Measurements from ENCODE around the gene ZNF701. TPM values are rescaled to one million over a fixed set of nuclear protein-coding genes. Genes with fewer than 3 reads are reported as not detected.
"Not testable (repeated sequence)": the region's sequence is repeated elsewhere in the genome, so short reads cannot be mapped to it uniquely, and the experiment has no call there.

ZNF701 gene
- total RNA-seq, 1 donor from 2014 or later: 20.7 TPM

DNA sequence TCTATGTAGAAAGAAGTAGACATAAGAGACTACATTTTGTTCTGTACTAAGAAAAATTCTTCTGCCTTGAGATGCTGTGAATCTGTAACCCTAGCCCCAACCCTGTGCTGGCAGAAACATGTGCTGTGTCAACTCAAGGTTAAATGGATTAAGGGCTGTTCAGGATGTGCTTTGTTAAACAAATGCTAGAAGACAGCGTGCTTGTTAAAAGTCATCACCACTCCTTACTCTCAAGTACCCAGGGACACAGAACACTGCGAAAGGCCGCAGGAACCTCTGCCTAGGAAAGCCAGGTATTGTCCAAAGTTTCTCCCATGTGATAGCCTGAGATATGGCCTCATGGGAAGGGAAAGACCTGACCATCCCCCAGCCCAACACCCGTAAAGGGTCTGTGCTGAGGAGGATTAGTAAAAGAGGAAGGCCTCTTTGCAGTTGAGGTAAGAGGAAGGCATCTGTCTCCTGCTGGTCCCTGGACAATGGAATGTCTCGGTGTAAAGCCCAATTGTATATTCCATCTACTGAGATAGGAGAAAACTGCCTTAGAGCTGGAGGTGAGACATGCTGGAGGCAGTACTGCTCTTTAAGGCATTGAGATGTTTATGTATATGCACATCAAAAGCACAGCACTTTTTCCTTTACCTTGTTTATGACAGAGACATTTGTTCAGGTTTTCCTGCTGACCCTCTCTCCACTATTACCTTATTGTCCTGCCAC, 11.2 kb upstream of the ZNF701 start:
- intact Hi-C loops (cut with DNase I); DNase-seq (ENCODE audit: low spot score): not testable (repeated sequence)

DNA sequence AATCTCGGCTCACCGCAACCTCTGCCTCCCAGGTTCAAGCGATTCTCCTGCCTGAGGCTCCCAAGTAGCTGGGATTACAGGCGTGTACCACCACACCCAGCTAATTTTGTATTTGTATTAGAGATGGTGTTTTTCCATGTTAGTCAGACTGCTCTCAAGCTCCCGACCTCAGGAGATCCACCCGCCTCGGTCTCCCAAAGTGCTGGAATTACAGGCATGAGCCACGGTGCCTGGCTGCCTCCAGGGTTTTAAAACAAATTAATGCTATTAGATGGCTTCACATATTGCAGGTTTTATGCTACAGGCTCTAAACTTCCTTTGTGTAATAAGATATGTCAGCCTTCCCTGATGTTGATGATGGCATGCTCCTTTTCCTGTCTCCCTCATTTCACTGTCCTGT, 8.5 kb upstream of the ZNF701 start:
- DNase-seq (ENCODE audit: low spot score); intact Hi-C loops (cut with DNase I): not testable (repeated sequence)

DNA sequence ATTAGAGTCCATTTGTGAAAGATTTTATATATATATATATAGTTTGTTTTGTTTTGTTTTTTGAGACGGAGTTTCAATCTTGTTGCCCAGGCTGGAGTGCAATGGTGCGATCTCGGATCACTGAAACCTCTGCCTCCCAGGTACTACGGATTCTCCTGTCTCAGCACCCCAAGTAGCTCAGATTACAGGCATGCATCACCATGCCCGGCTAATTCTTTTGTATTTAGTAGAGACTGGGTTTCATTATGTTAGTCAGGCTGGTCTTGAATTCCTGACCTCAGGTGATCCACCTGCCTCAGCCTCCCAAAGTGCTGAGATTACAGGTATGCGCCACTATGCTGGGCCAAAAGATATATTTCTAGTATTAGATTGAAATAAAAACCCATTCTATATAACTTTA, 4.0 kb upstream of the ZNF701 start:
- intact Hi-C loops (cut with DNase I): no loop called here
- DNase-seq (ENCODE audit: low spot score): no peak

DNA sequence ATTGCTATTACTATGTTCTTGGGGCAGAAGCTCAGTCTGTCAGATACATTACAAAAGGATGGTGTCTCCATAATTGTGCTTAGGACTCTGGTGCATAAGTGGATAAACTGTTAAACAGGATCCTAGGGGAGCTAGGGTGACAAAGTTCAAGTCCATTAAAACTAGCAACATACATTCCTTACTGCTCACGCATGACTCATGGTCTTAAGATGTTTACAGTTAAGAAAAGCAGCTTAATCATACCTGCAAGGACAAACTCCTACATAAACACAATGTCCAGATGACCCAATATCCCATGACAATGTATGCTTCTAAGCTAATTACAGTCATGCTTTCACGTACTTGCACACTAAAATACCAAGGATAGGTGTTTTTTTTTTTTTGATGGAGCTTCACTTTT, 3.5 kb upstream of the ZNF701 start:
- intact Hi-C loops (cut with DNase I): no loop called here
- no peak for DNase-seq (ENCODE audit: low spot score)

DNA sequence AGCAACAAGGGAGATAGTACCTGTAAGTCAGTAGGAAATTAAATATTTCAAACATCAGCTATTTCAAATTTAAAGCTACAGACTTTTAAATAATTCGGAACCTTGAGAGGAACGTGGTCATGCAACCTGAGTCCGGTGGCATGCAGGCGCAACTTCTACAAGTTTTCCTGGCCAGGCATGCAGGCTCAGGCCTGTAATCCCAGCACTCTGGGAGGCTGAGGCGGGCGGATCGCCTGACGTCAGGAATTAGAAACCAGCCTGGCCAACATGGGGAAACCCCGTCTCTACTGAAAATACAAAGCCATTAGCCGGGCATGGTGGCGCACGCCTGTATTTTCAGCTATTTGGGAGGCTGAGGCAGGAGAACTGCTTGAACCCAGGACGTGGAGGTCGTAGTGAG, 2.2 kb upstream of the ZNF701 start:
- intact Hi-C loops (cut with DNase I): no loop called here
- no peak for DNase-seq (ENCODE audit: low spot score)

DNA sequence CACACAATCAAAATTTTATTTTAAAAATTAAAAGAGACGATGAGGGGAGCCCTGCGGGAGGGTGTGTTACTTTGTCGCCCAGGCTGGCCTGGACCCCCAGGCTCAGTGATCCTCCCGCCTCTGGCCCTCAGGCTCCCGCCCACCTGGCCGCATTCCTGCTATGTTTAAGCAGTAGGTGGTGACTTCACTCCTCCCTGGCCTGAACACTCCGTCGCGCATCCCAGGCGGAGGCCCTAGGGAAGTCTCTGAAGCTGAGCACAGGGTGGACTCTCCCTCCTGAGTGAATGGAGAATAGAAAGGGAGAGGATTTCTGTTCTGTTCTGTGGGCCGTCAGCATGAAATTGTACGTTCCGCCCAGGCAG, 468 bp upstream of the ZNF701 start:
- intact Hi-C loops (cut with DNase I); DNase-seq (ENCODE audit: low spot score): not testable (repeated sequence)

DNA sequence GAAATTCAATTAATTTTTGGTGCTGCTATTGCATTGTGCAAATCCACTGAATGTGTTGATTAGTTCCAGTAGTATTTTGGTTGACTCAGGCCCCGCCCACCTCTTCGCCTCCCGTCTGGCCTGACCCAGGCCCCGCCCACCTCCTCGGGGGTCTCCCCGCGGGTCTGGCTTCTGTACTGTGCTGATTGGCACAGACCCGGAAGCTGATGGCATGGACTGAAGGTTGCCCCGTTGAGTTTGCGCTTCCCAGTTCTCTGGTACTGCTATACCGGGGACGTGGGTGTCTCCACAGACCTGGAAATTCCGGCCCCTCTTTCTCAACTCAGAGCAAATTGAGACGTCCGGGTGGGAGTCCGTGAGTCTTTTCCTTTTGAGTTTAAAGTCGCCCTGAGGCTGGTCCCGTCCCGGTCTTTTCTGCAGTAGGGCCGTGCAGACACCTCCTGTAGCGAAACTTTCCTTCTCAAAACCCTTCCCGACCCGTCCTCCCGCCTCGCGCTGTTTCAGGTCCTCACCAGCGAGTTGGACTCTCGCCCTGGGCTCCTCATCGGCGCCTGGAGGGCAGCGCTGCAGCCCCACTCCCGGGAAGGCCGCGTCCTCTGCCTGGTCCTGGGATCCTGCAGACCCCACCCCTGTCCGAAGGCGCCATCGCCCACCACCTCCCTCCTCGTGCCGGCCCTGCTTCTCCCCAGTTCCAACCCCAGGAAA, 14.8 kb downstream of the ZNF701 start:
- intact Hi-C loops (cut with DNase I): no loop called here
- DNase-seq (ENCODE audit: low spot score): no peak

DNA sequence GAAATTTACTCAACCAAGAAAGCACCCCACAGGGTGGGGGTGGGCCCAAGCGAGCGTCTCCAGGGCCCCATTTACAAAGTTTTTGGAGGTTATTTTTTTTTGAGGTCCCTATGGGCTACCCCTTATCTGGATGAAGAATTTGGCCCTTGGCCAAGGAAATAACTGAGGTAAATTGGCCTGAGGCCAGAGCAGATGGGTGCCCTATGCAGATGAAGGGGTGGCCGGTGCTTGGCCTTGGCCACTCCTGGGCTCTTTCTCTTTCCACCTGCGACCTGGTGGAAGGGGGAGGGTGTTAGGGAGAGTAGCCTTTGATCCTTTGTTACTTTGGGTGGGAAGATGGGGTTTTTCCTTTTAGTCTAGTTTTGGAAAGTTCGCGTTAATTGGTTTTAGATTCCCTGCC, 15.5 kb downstream of the ZNF701 start:
- intact Hi-C loops (cut with DNase I): no loop called here

DNA sequence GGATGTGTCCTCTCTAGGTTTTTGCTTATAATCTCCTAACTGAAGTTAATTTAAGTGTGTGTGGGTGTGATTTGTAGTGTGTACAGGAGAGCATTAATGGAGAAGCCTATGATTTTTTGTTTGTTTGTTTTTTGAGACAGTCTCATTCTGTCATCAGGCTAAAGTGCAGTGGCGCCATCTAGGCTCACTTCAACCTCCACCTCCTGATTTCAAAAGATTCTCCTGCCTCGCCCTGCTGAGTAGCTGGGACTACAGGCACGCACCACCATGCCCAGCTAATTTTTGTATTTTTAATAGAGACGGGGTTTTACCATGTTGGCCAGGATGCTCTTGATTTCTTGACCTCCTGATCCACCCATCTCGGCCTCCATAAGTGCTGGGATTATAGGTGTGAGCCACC, 20.6 kb downstream of the ZNF701 start:
- intact Hi-C loops (cut with DNase I): no loop called here
- DNase-seq (ENCODE audit: low spot score): no peak

More for the DNA sequence above, 15.5 kb downstream of the ZNF701 start:
- DNase-seq (ENCODE audit: low spot score): no peak

DNA sequence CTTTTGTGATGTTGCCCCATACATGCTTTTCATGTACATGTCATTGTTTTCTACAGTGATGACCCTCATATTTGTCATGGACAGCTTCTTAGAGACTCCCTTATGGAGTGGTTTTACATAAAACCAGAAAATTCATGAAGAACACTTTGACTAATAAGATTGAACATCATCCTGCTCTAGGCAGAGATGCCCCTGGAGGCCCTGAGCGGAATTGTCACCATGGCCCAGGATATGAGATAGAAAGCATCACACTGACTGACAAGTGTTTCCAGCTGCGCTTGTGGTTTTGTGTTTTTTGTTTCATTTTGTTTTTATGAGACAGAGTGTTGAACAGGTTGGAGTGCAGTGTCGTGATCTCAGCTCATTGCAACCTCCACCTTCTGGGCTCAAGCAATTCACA, 22.2 kb downstream of the ZNF701 start:
- DNase-seq (ENCODE audit: low spot score): no peak
- intact Hi-C loops (cut with DNase I): no loop called here

DNA sequence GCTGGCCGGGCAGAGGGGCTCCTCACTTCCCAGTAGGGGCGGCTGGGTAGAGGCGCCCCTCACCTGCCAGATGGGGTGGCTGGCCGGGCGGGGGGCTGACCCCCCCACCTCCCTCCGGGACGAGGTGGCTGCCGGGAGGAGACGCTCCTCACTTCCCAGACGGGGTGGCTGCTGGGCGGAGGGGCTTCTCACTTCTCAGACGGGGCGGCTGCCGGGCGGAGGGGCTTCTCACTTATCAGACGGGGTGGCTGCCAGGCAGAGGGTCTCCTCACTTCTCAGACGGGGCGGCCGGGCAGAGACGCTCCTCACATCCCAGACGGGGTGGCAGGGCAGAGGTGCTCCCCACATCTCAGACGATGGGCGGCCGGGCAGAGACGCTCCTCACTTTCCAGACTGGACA, 23.4 kb downstream of the ZNF701 start:
- DNase-seq (ENCODE audit: low spot score); intact Hi-C loops (cut with DNase I): not testable (repeated sequence)

DNA sequence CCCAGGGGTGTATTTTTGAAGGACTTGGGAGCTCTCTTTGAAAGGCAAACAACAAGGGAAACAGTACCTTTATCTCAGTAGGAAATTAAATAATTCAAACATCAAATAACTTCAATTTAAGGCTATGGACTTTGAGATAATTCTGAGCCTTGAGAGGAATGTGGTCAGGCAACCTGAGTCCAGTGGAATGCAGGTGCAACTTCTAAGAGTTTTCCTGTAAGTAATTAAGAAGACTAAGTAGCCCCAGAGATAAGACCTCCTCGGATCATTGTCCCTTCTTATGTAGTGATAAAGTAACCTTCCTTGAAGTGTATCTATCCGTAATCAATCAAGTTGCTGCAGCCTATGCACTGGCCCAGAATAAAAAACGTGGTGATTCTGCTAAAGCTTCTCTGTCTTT, 29.2 kb downstream of the ZNF701 start:
- DNase-seq (ENCODE audit: low spot score): no peak
- intact Hi-C loops (cut with DNase I): no loop called here

DNA sequence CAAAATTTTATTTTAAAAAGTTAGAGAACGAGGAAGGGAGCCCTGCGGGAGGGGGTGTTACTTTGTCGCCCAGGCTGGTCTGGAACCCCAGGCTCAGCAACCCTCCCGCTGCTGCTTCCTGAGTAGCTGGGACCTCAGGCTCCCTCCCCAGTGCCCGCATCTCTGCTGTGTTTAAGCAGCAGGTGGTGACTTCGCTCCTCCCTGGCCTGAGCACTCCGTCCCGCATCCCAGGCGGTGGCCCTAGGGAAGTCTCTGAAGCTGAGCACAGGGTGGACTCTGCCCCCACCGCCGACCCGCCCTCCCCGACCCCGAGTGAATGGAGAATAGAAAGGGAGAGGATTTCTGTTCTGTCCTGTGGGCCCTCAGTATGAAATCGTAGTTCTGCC, 30.5 kb downstream of the ZNF701 start:
- no peak for DNase-seq (ENCODE audit: low spot score)
- intact Hi-C loops (cut with DNase I): loop anchor here (5.0 kb wide), 1 partner anchor 37 kb away; the partner anchor contains the start of gene ZNF83

DNA sequence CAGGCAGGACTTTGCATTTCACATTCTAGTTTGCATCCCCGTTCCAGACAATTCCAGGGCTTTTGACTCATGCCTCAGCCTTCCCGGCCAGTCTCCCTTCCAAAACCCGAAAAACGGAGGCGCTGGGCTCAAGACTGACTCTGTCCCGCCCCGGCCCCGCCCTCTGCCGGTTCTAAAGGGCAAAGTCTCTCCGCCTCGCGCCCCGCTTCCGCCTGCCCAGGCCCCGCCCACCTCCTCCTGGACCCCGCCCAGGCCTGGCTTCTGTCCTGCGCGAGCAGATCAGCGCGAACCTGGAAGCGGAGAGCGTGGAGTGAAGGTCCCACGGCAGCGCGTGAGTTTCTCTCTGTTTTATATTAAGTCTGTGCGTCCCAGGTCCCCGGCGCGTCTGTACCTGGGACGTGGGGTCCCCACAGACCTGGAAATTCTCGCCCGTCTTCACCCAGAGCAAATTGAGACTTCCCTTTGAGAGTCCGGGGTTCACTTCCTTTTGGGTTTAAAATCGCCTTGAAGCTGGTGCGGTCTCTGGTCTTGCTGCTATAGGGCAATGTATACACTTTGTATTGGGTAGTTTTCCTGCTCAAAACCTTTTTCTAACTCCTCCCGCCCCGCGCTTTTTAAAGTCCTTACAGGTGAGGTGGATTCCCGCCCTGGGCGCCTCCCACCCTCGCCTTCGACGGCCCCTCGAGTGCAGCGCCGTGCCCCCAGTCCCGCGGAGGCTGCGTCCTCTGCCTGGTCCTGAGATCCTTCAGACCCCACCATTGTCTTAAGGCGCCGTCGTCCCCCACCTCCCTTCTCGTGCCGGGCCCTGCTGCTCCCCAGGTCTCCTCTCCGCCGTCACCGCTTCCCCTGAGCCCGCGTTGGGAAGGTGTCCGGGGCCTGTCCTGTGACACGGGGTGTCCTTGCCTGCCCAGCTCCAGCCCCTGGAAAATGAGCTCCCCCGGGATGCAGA, 31.2 kb downstream of the ZNF701 start:
- DNase-seq (ENCODE audit: low spot score): peak; percentile 98
- intact Hi-C loops (cut with DNase I): loop anchor here (5.0 kb wide), 1 partner anchor 36 kb away; the partner anchor contains the start of gene ZNF83

DNA sequence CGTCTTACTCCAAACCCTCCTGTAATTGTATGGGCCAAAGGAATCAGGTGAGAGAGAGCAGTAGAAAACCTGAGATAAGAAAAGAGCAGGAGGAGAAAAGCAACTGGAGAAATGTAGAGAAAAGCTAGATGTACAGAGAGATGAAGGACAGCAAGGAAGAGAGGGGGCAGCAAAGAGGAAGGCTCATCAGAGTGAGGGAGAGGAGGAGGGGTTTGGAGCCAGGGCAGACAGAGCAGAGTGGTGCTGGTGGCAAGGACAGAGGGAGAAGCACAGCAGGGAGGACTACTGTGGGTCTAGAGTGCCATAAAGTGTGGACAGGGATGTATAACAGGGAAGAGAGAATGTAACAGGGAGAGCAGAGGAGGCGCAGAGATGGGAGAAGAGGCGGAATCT, 31.9 kb downstream of the ZNF701 start:
- intact Hi-C loops (cut with DNase I): loop anchor here (5.0 kb wide), 1 partner anchor 35 kb away; the partner anchor contains the start of gene ZNF83
- DNase-seq (ENCODE audit: low spot score): not testable (repeated sequence)

DNA sequence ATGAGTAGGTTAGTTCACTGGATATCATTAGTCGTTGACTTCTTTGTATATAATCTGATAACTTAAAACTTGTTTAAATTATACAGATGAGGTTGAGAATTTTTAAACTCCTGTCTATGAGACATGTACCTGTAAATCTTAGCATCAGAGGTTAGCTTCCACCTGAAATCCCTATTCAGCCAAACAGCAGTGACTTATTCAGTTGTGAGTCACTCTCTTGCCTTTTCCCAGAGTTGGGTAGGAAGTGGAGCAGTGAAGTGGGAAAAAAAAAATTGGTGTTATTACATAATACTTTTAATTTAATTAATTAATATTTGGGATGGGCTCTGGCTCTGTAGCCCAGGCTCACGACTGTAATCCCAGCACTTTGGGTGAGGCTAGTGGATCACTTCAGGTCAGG, 32.9 kb downstream of the ZNF701 start:
- intact Hi-C loops (cut with DNase I): loop anchor here (5.0 kb wide), 1 partner anchor 34 kb away; the partner anchor contains the start of gene ZNF83
- DNase-seq (ENCODE audit: low spot score): no peak

DNA sequence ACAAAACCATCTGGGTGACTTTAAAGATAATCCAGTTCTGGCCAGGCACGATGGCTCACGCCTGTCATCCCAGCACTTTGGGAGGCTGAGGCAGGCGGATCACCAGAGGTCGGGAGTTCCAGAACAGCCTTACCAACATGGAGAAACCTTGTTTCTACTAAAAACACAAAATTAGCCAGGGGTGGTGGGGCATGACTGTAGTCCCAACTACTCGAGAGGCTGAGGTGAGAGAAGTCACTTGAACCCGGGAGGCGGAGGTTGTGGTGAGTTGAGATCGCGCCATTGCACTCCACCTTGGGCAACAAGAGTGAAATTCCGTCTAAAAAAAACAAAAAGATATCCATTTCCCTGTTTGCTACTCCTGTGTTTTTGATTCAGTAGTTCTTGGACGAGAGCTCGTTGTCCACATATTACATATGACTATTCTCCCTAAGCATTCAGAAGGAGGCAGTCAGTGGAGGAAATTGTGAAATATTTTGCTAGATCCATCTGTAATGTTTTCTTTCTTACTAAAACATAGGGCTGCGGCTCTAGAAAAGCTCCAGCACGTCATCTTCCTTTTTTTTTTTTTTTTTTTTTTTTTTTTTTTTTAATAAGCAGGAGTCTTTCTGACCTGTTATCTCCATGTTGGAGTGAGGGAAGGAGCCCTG, 33.6 kb downstream of the ZNF701 start:
- DNase-seq (ENCODE audit: low spot score): no peak
- intact Hi-C loops (cut with DNase I): loop anchor here (5.0 kb wide), 1 partner anchor 34 kb away; the partner anchor contains the start of gene ZNF83

DNA sequence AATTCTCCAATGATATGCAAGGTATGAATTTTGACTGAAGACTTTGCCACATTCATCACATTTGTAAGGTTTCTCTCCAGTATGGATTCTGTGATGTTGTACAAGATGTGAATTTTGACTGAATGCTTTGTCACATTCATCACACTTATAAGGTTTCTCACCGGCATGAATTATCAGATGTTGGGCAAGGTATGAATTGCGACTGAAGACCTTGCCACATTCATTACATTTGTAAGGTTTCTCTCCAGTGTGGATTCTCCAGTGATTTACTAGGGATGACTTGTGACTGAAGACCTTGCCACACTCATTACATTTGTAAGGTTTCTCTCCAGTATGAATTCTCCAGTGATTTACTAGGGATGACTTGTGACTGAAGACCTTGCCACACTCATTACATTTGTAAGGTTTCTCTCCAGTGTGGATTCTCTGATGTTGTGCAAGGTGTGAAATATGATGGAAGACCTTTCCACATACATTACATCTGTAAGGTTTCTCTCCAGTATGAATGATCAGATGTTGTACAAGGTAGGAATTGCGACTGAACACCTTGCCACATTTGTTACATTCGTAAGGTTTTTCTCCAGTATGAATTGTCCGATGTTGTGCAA, 43.3 kb downstream of the ZNF701 start:
- no peak for DNase-seq (ENCODE audit: low spot score)
- intact Hi-C loops (cut with DNase I): no loop called here

DNA sequence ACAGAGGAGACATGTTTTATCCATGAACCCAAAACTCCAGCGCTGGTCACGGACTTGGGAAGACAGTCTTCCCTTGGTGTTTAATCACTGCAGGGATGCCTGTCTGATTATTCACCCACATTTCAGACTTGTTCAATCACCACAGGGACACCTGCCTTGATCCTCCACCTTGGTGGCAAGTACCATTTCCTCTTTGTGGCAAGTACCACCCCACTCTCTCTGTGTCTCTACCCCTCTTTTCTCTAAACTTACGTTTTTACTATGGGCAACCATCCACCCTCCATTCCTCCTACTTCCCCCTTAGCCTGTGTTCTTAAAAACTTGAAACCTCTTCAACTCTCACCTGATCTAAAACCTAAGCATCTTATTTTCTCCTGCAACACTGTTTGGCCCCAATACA, 51.3 kb downstream of the ZNF701 start:
- intact Hi-C loops (cut with DNase I): no loop called here

More for the DNA sequence above, 51.3 kb downstream of the ZNF701 start:
- DNase-seq (ENCODE audit: low spot score): no peak

Data from cardiac septum (tissue), 1 donor.